Measurements from ENCODE around the gene ITPKC. TPM values are rescaled to one million over a fixed set of nuclear protein-coding genes. Genes with fewer than 3 reads are reported as not detected.

Gene ITPKC
- total RNA-seq, 4 donors from 2014 or later = 58.5 to 127 (median 95.7) TPM

GRCh38 chr19:40693150-40693788 is 23.6 kb upstream of the ITPKC start:
- H3K4me3 ChIP-seq = no peak overlapping the region
- DNase-seq = no peak
- 69 to 85% methylated on average over 3 to 5 of the region's 11 CpGs for WGBS, 2 donors
- no peaks in the 10 kb centered on the region for H3K27me3 ChIP-seq
- H3K36me3 ChIP-seq = peaks cover 0 to 59% (median 6%) of the 10 kb centered on the region in 3 donors
- peaks cover 22 to 35% (median 27%) of the 10 kb centered on the region in 3 donors for H3K4me1 ChIP-seq
- no peaks in the 10 kb centered on the region for H3K9me3 ChIP-seq
- TF ChIP-seq CTCF (IDR thresholded peaks at IDR 0.05) (no peak), POLR2A (IDR thresholded peaks at IDR 0.05) (no peak)
- intact Hi-C loops (cut with DNase I) = no loop called here
- H3K27ac ChIP-seq = no peak overlapping the region

GRCh38 chr19:40693896-40694295 is 23.0 kb upstream of the ITPKC start:
- Histone ChIP-seq H3K9me3 (no peaks in the 10 kb centered on the region), H3K27ac (no peak overlapping the region), H3K27me3 (no peaks in the 10 kb centered on the region), H3K36me3 (peaks cover 0 to 65% (median 6%) of the 10 kb centered on the region in 3 donors), H3K4me1 (peaks cover 20 to 28% (median 21%) of the 10 kb centered on the region in 3 donors), H3K4me3 (no peak overlapping the region)
- TF ChIP-seq CTCF (IDR thresholded peaks at IDR 0.05) (no peak), POLR2A (IDR thresholded peaks at IDR 0.05) (no peak)
- WGBS, 2 donors = 84 to 100% methylated on average over 1 to 3 of the region's 4 CpGs
- intact Hi-C loops (cut with DNase I) = no loop called here
- DNase-seq = no peak

GRCh38 chr19:40695881-40696280 is 21.0 kb upstream of the ITPKC start:
- Histone ChIP-seq H3K4me1 (peaks cover 7 to 11% (median 9%) of the 10 kb centered on the region in 3 donors), H3K36me3 (peaks cover 0 to 85% (median 6%) of the 10 kb centered on the region in 3 donors), H3K9me3 (no peaks in the 10 kb centered on the region), H3K27ac (no peak overlapping the region), H3K27me3 (no peaks in the 10 kb centered on the region), H3K4me3 (no peak overlapping the region)
- 83 to 93% methylated on average over 4 to 5 of the region's 5 CpGs for WGBS, 2 donors
- intact Hi-C loops (cut with DNase I) = no loop called here
- DNase-seq = no peak
- TF ChIP-seq POLR2A (IDR thresholded peaks at IDR 0.05) = no peak
- no peak for TF ChIP-seq CTCF (IDR thresholded peaks at IDR 0.05)

GRCh38 chr19:40697007-40697406 is 19.9 kb upstream of the ITPKC start:
- intact Hi-C loops (cut with DNase I) = no loop called here
- Histone ChIP-seq H3K9me3 (no peaks in the 10 kb centered on the region), H3K27me3 (no peaks in the 10 kb centered on the region), H3K27ac (no peak overlapping the region), H3K4me3 (no peak overlapping the region), H3K36me3 (peaks cover 0 to 93% (median 6%) of the 10 kb centered on the region in 3 donors), H3K4me1 (no peaks in the 10 kb centered on the region)
- WGBS, 2 donors = 94 to 97% methylated on average over 6 of the region's 6 CpGs
- DNase-seq = no peak
- TF ChIP-seq POLR2A (IDR thresholded peaks at IDR 0.05) (no peak), CTCF (IDR thresholded peaks at IDR 0.05) (no peak)

GRCh38 chr19:40700083-40700482 is 16.8 kb upstream of the ITPKC start:
- no peaks in the 10 kb centered on the region for H3K4me1 ChIP-seq
- peaks cover 18 to 93% (median 20%) of the 10 kb centered on the region in 3 donors for H3K36me3 ChIP-seq
- no peaks in the 10 kb centered on the region for H3K27me3 ChIP-seq
- no peak overlapping the region for H3K27ac ChIP-seq
- no peak overlapping the region for H3K4me3 ChIP-seq
- WGBS, 2 donors = 93 to 100% methylated on average over 3 to 6 of the region's 9 CpGs
- no peak for TF ChIP-seq CTCF (IDR thresholded peaks at IDR 0.05)
- no peak for TF ChIP-seq POLR2A (IDR thresholded peaks at IDR 0.05)
- intact Hi-C loops (cut with DNase I) = no loop called here
- no peaks in the 10 kb centered on the region for H3K9me3 ChIP-seq
- DNase-seq = no peak
